Brain microvascular endothelial cell (primary cell): Measurements from ENCODE around the gene BCHE.

Experiments
- DNase-seq: peaks from one replicate; pipeline ENCODE4 v3.0.0-alpha.2; 2020
- H3K27ac ChIP-seq: fragments of 250-450 bp; sonication (Bioruptor Pico); 2 replicates; pipeline ENCODE4 v1.5.1; 2020; ENCODE audit warnings: mild to moderate bottlenecking, moderate library complexity
- H3K27me3 ChIP-seq: fragments of 250-450 bp; sonication (Bioruptor Pico); replicated peaks from 2 replicates; pipeline ENCODE4 v1.5.1; 2020; ENCODE audit warnings: mild to moderate bottlenecking
- H3K36me3 ChIP-seq: fragments of 250-450 bp; sonication (Bioruptor Pico); replicated peaks from 2 replicates; pipeline ENCODE4 v1.5.1; 2020; ENCODE audit warnings: mild to moderate bottlenecking
- H3K4me3 ChIP-seq: 2 replicates; pipeline ENCODE4 v1.5.1; 2011; ENCODE audit warnings: low read depth, mild to moderate bottlenecking, control low read depth, low read length, moderate library complexity
- in situ Hi-C: cut with HindIII; loops from 2 replicates; pipeline ENCODE4 v1.10.0; 2017; ENCODE audit warnings: low sequenced_read_pairs, low pct_ligation_motif_present
- TF ChIP-seq, protein P1 (sequence below): IDR thresholded peaks from 2 replicates; pipeline ENCODE4 v1.5.1; 2011; ENCODE audit warnings: low read depth, mild to moderate bottlenecking, moderate library complexity, low read length, control low read depth, inconsistent platforms; ENCODE audit errors: missing control alignments

BCHE gene

DNA sequence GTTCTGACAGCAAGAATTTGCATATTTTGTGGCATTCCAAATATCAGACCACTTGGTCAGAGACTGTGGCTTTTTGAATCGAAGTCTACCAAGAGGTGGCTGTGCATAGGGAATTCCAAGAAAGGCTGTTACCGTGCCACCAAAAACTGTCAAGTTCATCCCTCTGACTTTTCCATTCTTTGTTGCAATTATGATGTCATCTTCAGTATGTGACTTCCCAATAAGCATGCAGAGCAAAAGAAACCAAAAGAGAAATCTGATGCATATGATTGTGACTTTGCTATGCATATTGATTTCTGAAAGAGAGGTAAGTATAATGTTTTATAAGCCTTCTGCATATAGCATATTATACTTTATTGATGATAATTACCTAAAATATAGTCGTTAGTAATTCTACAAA, 6.5 kb downstream of the BCHE start:
- no peak for DNase-seq
- Histone ChIP-seq H3K27ac (no peak overlapping the region), H3K27me3 (no peaks in the 10 kb centered on the region), H3K4me3 (no peak overlapping the region), H3K36me3 (no peaks in the 10 kb centered on the region)
- TF ChIP-seq, protein P1, sequence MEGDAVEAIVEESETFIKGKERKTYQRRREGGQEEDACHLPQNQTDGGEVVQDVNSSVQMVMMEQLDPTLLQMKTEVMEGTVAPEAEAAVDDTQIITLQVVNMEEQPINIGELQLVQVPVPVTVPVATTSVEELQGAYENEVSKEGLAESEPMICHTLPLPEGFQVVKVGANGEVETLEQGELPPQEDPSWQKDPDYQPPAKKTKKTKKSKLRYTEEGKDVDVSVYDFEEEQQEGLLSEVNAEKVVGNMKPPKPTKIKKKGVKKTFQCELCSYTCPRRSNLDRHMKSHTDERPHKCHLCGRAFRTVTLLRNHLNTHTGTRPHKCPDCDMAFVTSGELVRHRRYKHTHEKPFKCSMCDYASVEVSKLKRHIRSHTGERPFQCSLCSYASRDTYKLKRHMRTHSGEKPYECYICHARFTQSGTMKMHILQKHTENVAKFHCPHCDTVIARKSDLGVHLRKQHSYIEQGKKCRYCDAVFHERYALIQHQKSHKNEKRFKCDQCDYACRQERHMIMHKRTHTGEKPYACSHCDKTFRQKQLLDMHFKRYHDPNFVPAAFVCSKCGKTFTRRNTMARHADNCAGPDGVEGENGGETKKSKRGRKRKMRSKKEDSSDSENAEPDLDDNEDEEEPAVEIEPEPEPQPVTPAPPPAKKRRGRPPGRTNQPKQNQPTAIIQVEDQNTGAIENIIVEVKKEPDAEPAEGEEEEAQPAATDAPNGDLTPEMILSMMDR: no peak
- in situ Hi-C loops: no loop called here

DNA sequence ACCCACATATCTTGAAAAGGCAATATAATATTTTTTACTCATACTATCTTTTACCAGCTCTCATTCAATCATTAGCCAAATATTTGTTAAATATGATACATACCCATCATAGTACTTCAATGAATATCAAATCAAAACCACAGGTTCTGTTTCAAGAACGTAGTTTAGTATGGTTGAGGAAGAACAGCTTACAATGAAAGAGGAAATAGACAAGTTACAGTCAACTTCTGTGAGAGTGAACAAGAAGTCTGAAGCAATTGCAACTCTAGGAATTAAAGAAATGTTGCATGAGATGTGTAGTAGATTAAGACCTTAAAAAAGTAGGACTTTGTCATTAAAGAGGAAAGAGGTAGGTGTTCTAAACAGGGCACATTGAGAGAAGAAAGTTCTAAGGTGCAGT, 9.3 kb downstream of the BCHE start:
- Histone ChIP-seq H3K27ac (no peak overlapping the region), H3K27me3 (no peaks in the 10 kb centered on the region), H3K36me3 (no peaks in the 10 kb centered on the region), H3K4me3 (no peak overlapping the region)
- TF ChIP-seq, protein P1: no peak
- in situ Hi-C loops: no loop called here
- DNase-seq: no peak

DNA sequence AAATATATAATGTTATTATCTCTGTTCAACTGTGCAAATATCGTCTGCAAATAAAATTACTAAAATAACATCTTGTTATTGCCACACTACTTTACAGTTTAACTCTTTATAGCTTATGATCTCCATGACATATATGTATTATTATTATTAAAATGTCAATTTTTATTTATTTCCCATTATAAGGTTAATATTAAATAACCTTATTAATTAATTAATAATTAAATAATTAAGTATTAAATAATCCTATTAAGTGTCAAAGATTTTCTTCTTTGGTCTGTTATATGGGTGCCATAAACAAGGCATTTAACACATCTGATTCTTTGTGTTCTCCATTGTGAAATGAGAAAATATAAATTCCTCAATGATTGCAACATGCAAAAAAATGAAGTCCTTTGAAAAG, 10.0 kb downstream of the BCHE start:
- Histone ChIP-seq H3K27me3 (no peaks in the 10 kb centered on the region), H3K36me3 (no peaks in the 10 kb centered on the region), H3K27ac (no peak overlapping the region), H3K4me3 (no peak overlapping the region)
- DNase-seq: no peak
- TF ChIP-seq, protein P1: no peak
- in situ Hi-C loops: no loop called here

DNA sequence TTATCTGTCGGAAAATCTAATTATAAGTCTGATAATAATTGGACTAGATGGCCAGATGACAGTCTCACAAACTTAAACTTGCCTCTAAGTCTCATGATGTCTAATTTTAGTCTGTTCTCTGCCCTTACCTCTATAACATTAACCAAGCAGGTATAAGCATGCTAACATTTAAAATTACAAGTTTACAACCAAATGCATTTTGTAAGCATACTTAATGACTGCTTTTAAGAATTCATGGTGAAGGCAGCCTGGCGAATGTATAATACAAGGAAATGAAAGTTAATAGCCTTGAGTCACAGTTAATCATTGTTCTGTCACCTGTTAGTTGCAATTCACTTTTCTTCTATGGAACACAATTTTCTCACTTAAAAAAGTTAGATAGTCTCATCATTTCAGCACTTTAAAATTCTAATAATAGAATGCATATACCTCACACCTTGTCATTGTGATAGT, 16.5 kb downstream of the BCHE start:
- Histone ChIP-seq H3K27ac (no peak overlapping the region), H3K4me3 (no peak overlapping the region), H3K27me3 (no peaks in the 10 kb centered on the region), H3K36me3 (no peaks in the 10 kb centered on the region)
- in situ Hi-C loops: no loop called here
- DNase-seq: no peak
- TF ChIP-seq, protein P1: no peak

DNA sequence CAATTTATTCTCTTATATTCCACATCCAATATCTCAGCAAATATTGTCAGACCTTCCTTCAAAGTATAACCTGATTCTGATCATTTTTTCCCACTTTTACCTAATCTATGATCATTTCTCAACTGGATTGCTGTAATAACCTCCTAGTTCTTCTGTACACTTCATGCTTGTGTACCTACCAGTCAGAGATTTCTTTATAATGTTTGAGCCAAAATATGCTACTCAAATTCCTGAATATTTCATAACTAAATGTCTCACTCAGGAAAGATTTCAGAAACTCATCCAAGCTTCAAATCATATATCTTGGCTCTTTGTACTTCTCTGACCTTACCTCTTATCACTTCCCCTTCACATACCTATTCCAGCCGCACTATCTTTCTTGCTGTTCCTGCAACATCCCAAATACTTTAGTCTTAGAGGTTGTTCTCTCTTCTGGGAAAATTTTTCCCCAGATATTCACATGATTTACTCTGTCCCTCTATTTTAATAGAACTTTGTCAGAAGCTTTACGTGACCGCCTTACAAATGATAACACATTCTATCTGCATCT, 20.0 kb downstream of the BCHE start:
- TF ChIP-seq, protein P1: no peak
- Histone ChIP-seq H3K27me3 (no peaks in the 10 kb centered on the region), H3K27ac (no peak overlapping the region), H3K36me3 (no peaks in the 10 kb centered on the region), H3K4me3 (no peak overlapping the region)
- in situ Hi-C loops: no loop called here
- DNase-seq: no peak

DNA sequence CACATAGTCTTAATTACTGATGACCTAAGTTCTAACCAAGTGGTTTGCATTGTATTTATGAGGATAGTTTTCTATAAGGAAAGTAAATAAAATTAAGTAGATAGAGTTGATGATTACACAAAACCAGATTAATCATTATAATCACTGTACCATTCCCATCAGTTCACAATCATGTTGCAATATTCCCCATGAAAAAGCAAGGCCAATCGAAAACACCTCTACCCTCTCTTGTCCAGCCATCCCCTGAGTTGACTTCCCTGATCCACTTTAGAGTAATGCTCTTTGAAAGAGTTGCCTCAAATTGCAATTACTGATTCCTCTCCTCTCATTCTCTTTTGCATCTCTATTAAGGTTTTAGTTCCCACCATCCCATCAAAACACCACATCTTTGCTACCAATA, 21.0 kb downstream of the BCHE start:
- Histone ChIP-seq H3K36me3 (no peaks in the 10 kb centered on the region), H3K4me3 (no peak overlapping the region), H3K27me3 (no peaks in the 10 kb centered on the region), H3K27ac (no peak overlapping the region)
- TF ChIP-seq, protein P1: no peak
- in situ Hi-C loops: no loop called here
- no peak for DNase-seq
